OCI-LY1 (cell line): Measurements from ENCODE around the gene FBXO3.

Source experiments
- EZH2 ChIP-seq: fragments of 200-600 bp; sonication (generic), shearing (Covaris generic); IDR thresholded peaks from 2 replicates; pipeline ENCODE4 v1.8.0; 2017; ENCODE audit warnings: borderline replicate concordance, mixed run types, mild to moderate bottlenecking, antibody characterized with exemption, low read length, moderate library complexity, mixed read lengths
- TF ChIP-seq, protein P1 (sequence below): fragments of 200-600 bp; sonication (generic), shearing (Covaris generic); IDR thresholded peaks from 2 replicates; pipeline ENCODE4 v1.5.1; 2017; ENCODE audit warnings: mild to moderate bottlenecking, antibody characterized with exemption, low read length, moderate library complexity, mixed read lengths

DNA sequence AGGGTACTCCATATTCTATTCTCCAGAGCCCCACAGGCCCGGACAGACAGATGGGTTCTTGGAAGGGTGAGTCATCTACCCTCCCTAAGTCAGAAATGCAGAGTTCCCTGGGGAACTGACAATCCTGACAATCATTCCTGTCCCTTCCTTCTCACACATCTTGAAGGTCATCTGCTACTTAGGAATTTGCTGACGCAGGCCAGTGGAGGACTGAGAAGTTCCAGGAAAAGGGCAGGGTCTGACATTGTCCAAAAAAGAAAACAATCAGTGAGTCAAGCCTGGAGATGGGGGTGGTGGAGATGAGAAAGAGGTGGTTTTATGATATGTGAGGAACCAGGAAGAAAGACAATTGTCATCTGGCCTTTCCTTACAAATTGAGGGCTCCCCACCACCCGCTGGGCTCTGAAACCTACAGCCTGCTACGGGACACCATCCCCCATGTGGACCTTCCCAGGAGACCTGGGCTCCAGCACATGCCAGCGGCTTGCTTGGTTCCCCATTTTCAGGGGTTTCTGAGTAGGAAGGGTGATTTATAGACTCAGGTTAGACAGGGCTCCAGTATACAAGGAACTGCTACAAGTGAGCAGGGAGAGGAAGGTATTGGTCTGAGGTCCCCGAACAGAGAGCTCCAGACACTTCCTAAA, 51.0 kb downstream of the FBXO3 start:
- no peak for TF ChIP-seq EZH2
- TF ChIP-seq, protein P1, sequence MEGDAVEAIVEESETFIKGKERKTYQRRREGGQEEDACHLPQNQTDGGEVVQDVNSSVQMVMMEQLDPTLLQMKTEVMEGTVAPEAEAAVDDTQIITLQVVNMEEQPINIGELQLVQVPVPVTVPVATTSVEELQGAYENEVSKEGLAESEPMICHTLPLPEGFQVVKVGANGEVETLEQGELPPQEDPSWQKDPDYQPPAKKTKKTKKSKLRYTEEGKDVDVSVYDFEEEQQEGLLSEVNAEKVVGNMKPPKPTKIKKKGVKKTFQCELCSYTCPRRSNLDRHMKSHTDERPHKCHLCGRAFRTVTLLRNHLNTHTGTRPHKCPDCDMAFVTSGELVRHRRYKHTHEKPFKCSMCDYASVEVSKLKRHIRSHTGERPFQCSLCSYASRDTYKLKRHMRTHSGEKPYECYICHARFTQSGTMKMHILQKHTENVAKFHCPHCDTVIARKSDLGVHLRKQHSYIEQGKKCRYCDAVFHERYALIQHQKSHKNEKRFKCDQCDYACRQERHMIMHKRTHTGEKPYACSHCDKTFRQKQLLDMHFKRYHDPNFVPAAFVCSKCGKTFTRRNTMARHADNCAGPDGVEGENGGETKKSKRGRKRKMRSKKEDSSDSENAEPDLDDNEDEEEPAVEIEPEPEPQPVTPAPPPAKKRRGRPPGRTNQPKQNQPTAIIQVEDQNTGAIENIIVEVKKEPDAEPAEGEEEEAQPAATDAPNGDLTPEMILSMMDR: no peak
